OCI-LY7 (cell line): ENCODE data around the gene NDST4. TPM values are rescaled to one million over a fixed set of nuclear protein-coding genes. Genes with fewer than 3 reads are reported as not detected.

Source experiments
- BruUV-seq: library from RNA; stranded (reverse); fragments of 400-500 nt; replicated peaks from 2 replicates; lab custom pipeline; 2021; lab: Mats Ljungman, UMichigan
- CTCF ChIA-PET: fragments of 300-600 bp; sonication (Branson Sonifier 250); formaldehyde crosslinking; loops from one replicate; lab custom pipeline; 2022; ENCODE audit warnings: antibody characterized with exemption; ENCODE audit not compliant: unreplicated experiment; lab: Charles Lee
- POLR2A ChIA-PET: fragments of 300-600 bp; sonication (Branson Sonifier 250); formaldehyde crosslinking; loops from one replicate; lab custom pipeline; 2022; ENCODE audit warnings: antibody characterized with exemption; lab: Charles Lee
- DNase-seq: peaks from one replicate; pipeline ENCODE4 v3.0.0-alpha.2; 2015; ENCODE audit warnings: low spot score
- H2AFZ ChIP-seq: fragments of 200-600 bp; sonication (generic), shearing (Covaris generic); 2 replicates; pipeline ENCODE4 v1.6.1; 2014; ENCODE audit warnings: mild to moderate bottlenecking, antibody characterized with exemption, low read length, moderate library complexity
- H3K27ac ChIP-seq: fragments of 200-600 bp; sonication (generic); 2 replicates; pipeline ENCODE4 v1.5.1; 2014; ENCODE audit warnings: mixed run types, low read depth, mild to moderate bottlenecking, moderate library complexity, low read length, inconsistent platforms; ENCODE audit not compliant: poor library complexity, severe bottlenecking
- H3K36me3 ChIP-seq: fragments of 200-600 bp; sonication (generic); 2 replicates; pipeline ENCODE4 v1.6.1; 2014; ENCODE audit warnings: mild to moderate bottlenecking, antibody characterized with exemption, low read length, moderate library complexity, mixed read lengths; ENCODE audit not compliant: insufficient read depth
- H3K4me1 ChIP-seq: fragments of 200-600 bp; sonication (generic); 2 replicates; pipeline ENCODE4 v1.5.1; 2014; ENCODE audit warnings: mild to moderate bottlenecking, low read length; ENCODE audit not compliant: insufficient read depth, poor library complexity, severe bottlenecking
- H3K4me2 ChIP-seq: fragments of 200-600 bp; sonication (generic); 2 replicates; pipeline ENCODE4 v1.6.1; 2014; ENCODE audit warnings: mild to moderate bottlenecking, low read length
- H3K4me3 ChIP-seq: fragments of 200-600 bp; sonication (generic); 2 replicates; pipeline ENCODE4 v1.5.1; 2014; ENCODE audit warnings: mild to moderate bottlenecking, low read depth, low read length; ENCODE audit not compliant: poor library complexity, severe bottlenecking
- H3K79me2 ChIP-seq: fragments of 200-600 bp; sonication (generic); 2 replicates; pipeline ENCODE4 v1.6.1; 2016; ENCODE audit warnings: low read depth, mild to moderate bottlenecking, low read length, moderate library complexity, mixed read lengths; ENCODE audit not compliant: insufficient read depth
- H3K9me2 ChIP-seq: fragments of 200-600 bp; sonication (generic); 2 replicates; pipeline ENCODE4 v1.6.1; 2016; ENCODE audit warnings: mild to moderate bottlenecking, low read length, mixed read lengths; ENCODE audit not compliant: insufficient read depth
- H3K9me3 ChIP-seq: fragments of 200-600 bp; sonication (generic); 2 replicates; pipeline ENCODE4 v1.6.1; 2014; ENCODE audit warnings: mild to moderate bottlenecking, mixed run types, low read length, mixed read lengths
- H4K20me1 ChIP-seq: fragments of 200-600 bp; sonication (generic); 2 replicates; pipeline ENCODE4 v1.6.1; 2014; ENCODE audit warnings: mild to moderate bottlenecking, antibody characterized with exemption, low read length, moderate library complexity, mixed read lengths; ENCODE audit not compliant: insufficient read depth
- EZH2phosphoT487 ChIP-seq: fragments of 200-600 bp; sonication (generic); IDR thresholded peaks from 2 replicates; pipeline ENCODE4 v1.6.1; 2018; ENCODE audit warnings: low read depth, borderline replicate concordance, mild to moderate bottlenecking, mixed run types, antibody characterized with exemption, low read length, moderate library complexity, mixed read lengths
- intact Hi-C: fragments of 100-400 bp; cut with micrococcal nuclease; formaldehyde crosslinking; loops from one replicate; pipeline ENCODE4 v1.10.0; 2022; ENCODE audit not compliant: unreplicated experiment
- total RNA-seq, 2 experiments: library from RNA; depleted of rRNA in 1 of 2; stranded (reverse); fragments of >200 nt in 1 of 2; shearing (Covaris generic) in 1 of 2; gene quantifications; 2 replicates each; pipeline ENCODE4 v1.2.3, GENCODE V29; 2014 to 2022
- TF ChIP-seq, protein P1 (sequence below): fragments of 200-600 bp; sonication (generic); conservative IDR thresholded peaks from 2 replicates; pipeline ENCODE4 v1.5.1; 2014; ENCODE audit warnings: mild to moderate bottlenecking, antibody characterized with exemption, low read length, moderate library complexity, mixed read lengths

The NDST4 gene
- total RNA-seq, 2 experiments from 2014 or later, result not detected

- no peak for DNase-seq
- BruUV-seq, result no TSS peak
- TF ChIP-seq, protein P1, sequence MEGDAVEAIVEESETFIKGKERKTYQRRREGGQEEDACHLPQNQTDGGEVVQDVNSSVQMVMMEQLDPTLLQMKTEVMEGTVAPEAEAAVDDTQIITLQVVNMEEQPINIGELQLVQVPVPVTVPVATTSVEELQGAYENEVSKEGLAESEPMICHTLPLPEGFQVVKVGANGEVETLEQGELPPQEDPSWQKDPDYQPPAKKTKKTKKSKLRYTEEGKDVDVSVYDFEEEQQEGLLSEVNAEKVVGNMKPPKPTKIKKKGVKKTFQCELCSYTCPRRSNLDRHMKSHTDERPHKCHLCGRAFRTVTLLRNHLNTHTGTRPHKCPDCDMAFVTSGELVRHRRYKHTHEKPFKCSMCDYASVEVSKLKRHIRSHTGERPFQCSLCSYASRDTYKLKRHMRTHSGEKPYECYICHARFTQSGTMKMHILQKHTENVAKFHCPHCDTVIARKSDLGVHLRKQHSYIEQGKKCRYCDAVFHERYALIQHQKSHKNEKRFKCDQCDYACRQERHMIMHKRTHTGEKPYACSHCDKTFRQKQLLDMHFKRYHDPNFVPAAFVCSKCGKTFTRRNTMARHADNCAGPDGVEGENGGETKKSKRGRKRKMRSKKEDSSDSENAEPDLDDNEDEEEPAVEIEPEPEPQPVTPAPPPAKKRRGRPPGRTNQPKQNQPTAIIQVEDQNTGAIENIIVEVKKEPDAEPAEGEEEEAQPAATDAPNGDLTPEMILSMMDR, result no peak
- TF ChIP-seq EZH2phosphoT487, result no peak
- Histone ChIP-seq H3K9me3 (no peaks in the 10 kb centered on the region), H2AFZ (no peak overlapping the region), H3K79me2 (no peaks in the 10 kb centered on the region), H3K9me2 (no peaks in the 10 kb centered on the region), H3K4me3 (no peak overlapping the region), H3K36me3 (no peaks in the 10 kb centered on the region), H4K20me1 (no peaks in the 10 kb centered on the region), H3K27ac (no peak overlapping the region), H3K4me1 (no peaks in the 10 kb centered on the region), H3K4me2 (no peak overlapping the region)
- ChIA-PET CTCF (no interaction called here), POLR2A (no interaction called here)
- intact Hi-C loops, result no loop called here
Measured at GRCh38 chr4:114905017-114905416, 208.4 kb downstream of the NDST4 start.

DNA sequence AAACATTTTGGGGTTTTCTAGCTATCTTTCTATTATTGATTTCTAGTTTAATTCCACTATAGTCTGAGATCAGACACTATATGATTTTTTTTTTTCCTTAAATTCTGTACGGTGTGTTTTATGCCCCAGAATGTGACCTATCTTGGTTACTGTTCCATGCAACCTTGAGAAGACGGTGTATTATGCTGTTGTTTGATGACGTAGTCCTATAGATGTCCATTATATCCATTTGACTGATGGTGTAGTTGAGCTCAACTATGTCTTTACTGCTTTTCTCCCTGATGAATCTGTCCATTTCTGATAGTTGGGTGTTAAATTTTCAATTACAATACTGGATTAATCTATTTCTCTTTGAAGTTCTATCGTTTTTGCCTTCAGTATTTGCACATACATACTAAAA lies 212.5 kb downstream of the NDST4 start:
- intact Hi-C loops, result no loop called here
- no peaks in the 10 kb centered on the region for H3K36me3 ChIP-seq
- no peak overlapping the region for H3K27ac ChIP-seq
- no peak overlapping the region for H2AFZ ChIP-seq
- no peak overlapping the region for H3K4me3 ChIP-seq
- no peaks in the 10 kb centered on the region for H3K9me3 ChIP-seq
- no peak for TF ChIP-seq EZH2phosphoT487
- TF ChIP-seq, protein P1, result no peak
- DNase-seq, result no peak
- H3K4me2 ChIP-seq, result no peak overlapping the region
- ChIA-PET CTCF (no interaction called here), POLR2A (no interaction called here)
- no peaks in the 10 kb centered on the region for H3K79me2 ChIP-seq
- H3K4me1 ChIP-seq, result no peaks in the 10 kb centered on the region
- H4K20me1 ChIP-seq, result no peaks in the 10 kb centered on the region
- no TSS peak for BruUV-seq
- no peaks in the 10 kb centered on the region for H3K9me2 ChIP-seq

GRCh38 chr4:114890773-114891172 lies 222.6 kb downstream of the NDST4 start:
- POLR2A ChIA-PET, result no interaction called here
- Histone ChIP-seq H3K4me2 (no peak overlapping the region), H3K4me1 (no peaks in the 10 kb centered on the region), H3K9me3 (no peaks in the 10 kb centered on the region), H3K36me3 (no peaks in the 10 kb centered on the region), H3K9me2 (no peaks in the 10 kb centered on the region; the same call in 1 of the 2 replicates), H3K79me2 (no peaks in the 10 kb centered on the region), H3K27ac (no peak overlapping the region), H4K20me1 (no peaks in the 10 kb centered on the region), H3K4me3 (no peak overlapping the region), H2AFZ (no peak overlapping the region)
- DNase-seq, result no peak
- TF ChIP-seq, protein P1, result no peak
- no peak for TF ChIP-seq EZH2phosphoT487
- CTCF ChIA-PET, result no interaction called here
- BruUV-seq, result no TSS peak
- intact Hi-C loops, result no loop called here
